ENCODE measurements around the gene UBE2G2. TPM values are rescaled to one million over a fixed set of nuclear protein-coding genes. Genes with fewer than 3 reads are reported as not detected.

The UBE2G2 gene, protein sequence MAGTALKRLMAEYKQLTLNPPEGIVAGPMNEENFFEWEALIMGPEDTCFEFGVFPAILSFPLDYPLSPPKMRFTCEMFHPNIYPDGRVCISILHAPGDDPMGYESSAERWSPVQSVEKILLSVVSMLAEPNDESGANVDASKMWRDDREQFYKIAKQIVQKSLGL
- total RNA-seq (47.8 and 79.4 TPM in 2 replicates), polyA plus RNA-seq (78.7 and 86.4 TPM in 2 replicates)

DNA sequence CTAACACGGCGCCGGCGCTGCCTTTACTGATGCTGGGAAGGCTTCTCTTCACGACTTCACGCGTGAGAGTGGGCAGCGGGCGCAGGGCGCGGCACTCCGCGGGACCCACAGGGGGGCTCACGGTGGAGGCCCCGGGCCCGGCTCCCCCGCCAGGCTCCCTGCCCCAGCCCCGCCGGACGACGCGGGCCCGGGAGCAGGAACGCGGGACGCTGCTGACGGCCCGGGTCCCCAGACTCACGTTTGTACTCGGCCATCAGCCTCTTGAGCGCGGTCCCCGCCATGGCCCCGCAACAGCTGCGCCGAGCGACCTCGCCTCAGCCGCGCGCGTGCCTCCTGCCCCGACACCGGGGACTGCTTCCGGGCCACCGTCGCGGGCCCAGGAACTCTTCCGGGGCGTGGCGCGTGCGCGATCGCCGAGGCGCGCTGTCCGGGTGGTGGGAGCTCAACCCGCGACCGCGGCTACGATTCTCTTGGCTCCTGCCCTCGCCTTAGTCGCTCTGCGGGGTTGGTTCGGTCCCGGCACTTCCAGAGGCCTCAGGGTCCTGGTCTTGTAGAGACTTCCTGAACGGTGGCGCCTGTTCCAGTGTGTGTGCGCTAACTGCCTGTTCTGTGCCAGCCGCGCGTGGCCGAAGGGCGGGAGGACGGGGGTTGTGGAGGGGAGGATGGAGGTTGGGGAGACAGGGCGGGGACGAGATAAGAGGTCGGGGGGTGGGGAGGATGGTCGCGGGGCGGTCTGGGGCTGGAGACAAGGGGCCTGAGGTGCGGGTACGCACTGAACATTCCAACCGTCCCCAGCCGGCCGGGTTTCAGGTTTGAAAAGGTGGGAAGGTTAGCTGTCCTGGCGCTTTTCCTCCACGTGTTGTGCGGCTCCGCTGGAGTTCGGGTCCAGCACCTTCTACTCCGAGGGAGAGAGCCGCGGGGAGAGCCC lies at the start of gene UBE2G2:
TSS of gene UBE2G2 (minus strand) at position 353 of the 928 bp plus-strand sequence. CDS start at position 281, 72 bp downstream.
- peak; percentile 78 to 88 for DNase-seq (ENCODE audit: low read depth in 1 of 2, low spot score in 1 of 2)
- peak within 1 kb of the TSS; percentile 63 for H3K4me3 ChIP-seq
- peaks cover 26% of the 10 kb centered on the region for H3K4me1 ChIP-seq (ENCODE audit: low read depth)
- H3K27ac ChIP-seq: peak within 1 kb of the TSS; percentile 89
- H3K27me3 ChIP-seq: no peaks in the 10 kb centered on the region
- H3K36me3 ChIP-seq: peaks cover 8% of the 10 kb centered on the region
- TF ChIP-seq, protein P1, sequence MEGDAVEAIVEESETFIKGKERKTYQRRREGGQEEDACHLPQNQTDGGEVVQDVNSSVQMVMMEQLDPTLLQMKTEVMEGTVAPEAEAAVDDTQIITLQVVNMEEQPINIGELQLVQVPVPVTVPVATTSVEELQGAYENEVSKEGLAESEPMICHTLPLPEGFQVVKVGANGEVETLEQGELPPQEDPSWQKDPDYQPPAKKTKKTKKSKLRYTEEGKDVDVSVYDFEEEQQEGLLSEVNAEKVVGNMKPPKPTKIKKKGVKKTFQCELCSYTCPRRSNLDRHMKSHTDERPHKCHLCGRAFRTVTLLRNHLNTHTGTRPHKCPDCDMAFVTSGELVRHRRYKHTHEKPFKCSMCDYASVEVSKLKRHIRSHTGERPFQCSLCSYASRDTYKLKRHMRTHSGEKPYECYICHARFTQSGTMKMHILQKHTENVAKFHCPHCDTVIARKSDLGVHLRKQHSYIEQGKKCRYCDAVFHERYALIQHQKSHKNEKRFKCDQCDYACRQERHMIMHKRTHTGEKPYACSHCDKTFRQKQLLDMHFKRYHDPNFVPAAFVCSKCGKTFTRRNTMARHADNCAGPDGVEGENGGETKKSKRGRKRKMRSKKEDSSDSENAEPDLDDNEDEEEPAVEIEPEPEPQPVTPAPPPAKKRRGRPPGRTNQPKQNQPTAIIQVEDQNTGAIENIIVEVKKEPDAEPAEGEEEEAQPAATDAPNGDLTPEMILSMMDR (IDR thresholded peaks at IDR 0.05; ENCODE audit: low read depth, low read length): no peak
- H3K9me3 ChIP-seq (ENCODE audit: low read depth): no peaks in the 10 kb centered on the region

DNA sequence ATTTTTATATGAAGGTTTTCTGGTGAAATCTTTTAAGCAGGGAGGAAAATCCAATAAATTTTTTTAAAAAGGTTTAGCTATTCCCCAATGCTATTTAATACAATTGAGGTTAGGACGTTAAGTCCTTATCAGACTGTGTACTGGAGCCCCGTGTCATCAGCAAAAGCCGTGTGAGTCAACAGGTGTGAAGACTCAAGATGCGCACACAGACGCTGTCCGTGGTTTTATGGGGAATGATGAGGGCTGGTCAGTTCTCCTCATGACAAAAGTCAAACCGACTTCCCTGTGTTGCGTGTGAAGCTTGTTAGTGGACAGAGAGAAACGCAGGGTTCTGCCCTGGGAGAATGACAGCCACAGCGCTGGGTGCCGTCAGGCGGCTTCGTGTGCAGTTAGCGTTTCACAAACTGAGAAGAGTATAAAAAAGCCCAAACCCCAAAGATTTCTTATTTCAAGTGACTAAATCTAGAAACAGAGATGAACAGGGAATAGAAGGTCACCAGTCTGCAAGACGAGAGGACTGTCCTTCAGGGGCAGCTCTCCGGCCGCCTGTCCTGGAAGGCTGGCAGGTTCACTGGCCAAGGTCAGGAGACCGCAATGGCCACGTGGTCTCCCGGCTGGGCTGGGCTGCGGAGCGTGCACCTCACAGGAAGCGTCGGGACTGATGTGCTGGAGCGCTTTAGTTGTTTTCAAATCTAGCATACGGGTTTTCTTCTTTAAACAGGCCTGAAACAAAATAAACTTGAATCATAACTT lies 49.5 kb upstream of the UBE2G2 start:
- TF ChIP-seq, protein P1 (IDR thresholded peaks at IDR 0.05; ENCODE audit: low read depth, low read length): no peak
- no peak for DNase-seq (ENCODE audit: low read depth in 1 of 2, low spot score in 1 of 2)
- H3K27me3 ChIP-seq: no peaks in the 10 kb centered on the region
- H3K36me3 ChIP-seq: peaks cover 47% of the 10 kb centered on the region
- H3K9me3 ChIP-seq (ENCODE audit: low read depth): no peaks in the 10 kb centered on the region
- H3K4me1 ChIP-seq (ENCODE audit: low read depth): no peaks in the 10 kb centered on the region
- H3K4me3 ChIP-seq: no peak overlapping the region
- no peak overlapping the region for H3K27ac ChIP-seq

DNA sequence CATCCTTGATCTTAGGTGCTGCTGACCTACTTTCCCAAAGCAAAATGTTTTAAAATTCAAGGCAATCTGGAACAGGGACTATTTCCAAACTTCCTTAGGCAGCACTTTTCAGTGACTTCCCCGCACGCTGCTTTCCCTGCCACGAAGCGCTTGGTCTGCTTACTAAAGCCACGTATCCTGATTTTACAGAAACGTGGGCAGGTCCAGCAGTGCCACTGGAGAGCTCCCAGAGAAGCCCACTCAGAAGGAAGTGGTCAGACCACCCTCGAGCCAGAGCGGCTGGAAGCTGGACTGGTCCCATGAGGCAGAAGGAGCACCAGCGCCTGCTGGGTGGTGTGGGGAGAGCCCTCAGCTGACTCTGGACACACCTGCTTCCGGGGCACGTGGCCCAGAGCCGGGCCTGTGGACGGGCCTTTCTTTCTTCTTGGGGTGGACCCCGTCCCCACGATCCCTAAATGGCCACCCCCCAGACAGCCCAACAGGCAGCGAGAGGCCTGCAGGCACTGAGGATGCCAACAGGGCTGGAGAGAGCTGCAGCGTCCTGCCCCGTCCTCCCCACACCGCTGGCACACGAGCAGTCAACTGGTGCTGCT lies 48.7 kb upstream of the UBE2G2 start:
- Histone ChIP-seq H3K4me3 (no peak overlapping the region), H3K27me3 (no peaks in the 10 kb centered on the region), H3K9me3 (ENCODE audit: low read depth) (no peaks in the 10 kb centered on the region), H3K4me1 (ENCODE audit: low read depth) (no peaks in the 10 kb centered on the region), H3K36me3 (peaks cover 39% of the 10 kb centered on the region), H3K27ac (no peak overlapping the region)
- TF ChIP-seq, protein P1 (IDR thresholded peaks at IDR 0.05; ENCODE audit: low read depth, low read length): no peak
- DNase-seq (ENCODE audit: low read depth in 1 of 2, low spot score in 1 of 2): no peak

- H3K27ac ChIP-seq: no peak overlapping the region
- H3K9me3 ChIP-seq (ENCODE audit: low read depth): no peaks in the 10 kb centered on the region
- no peaks in the 10 kb centered on the region for H3K4me1 ChIP-seq (ENCODE audit: low read depth)
- H3K36me3 ChIP-seq: peaks cover 35% of the 10 kb centered on the region
- no peak overlapping the region for H3K4me3 ChIP-seq
- H3K27me3 ChIP-seq: no peaks in the 10 kb centered on the region
- TF ChIP-seq, protein P1 (IDR thresholded peaks at IDR 0.05; ENCODE audit: low read depth, low read length): no peak
- DNase-seq (ENCODE audit: low read depth in 1 of 2, low spot score in 1 of 2): no peak
These were observed 48.1 kb upstream of the UBE2G2 start for GRCh38 chr21:44849616-44850130.

Data from cardiac muscle cell (in vitro differentiated cells and primary cell).